ENCODE data around the gene CRY1. TPM values are rescaled to one million over a fixed set of nuclear protein-coding genes. Genes with fewer than 3 reads are reported as not detected.
"Not testable (repeated sequence)": the region's sequence is repeated elsewhere in the genome, so short reads cannot be mapped to it uniquely, and the experiment has no call there.

CRY1 gene
- total RNA-seq, 1 donor from 2014 or later: 10.5 TPM

DNA sequence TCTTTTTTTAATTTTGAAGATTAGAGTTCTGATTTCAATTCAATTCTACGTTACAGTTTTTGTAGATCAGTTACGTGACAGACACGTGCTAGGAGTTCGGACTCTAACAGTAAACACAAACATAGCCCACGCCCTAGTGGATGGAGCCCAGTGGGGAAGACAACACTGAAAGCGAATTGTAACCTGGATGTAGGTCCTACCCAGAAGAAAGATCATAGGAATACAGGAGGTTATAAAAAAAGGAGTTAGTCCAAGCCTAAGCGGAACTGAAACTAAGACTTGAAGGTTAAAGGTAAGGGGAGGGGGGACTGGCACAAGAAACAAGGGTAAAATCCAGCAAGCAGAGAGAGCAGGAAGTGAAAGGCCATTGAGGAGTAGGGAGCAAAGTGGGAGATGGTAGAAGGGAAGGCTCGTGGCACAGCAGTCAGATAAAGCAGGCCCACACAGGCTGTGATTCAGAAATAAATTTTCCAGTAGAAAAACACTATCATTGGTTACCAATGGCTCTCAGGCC, 15.7 kb upstream of the CRY1 start:
- DNase-seq (ENCODE audit: low read depth in 2 of 2): no peak

DNA sequence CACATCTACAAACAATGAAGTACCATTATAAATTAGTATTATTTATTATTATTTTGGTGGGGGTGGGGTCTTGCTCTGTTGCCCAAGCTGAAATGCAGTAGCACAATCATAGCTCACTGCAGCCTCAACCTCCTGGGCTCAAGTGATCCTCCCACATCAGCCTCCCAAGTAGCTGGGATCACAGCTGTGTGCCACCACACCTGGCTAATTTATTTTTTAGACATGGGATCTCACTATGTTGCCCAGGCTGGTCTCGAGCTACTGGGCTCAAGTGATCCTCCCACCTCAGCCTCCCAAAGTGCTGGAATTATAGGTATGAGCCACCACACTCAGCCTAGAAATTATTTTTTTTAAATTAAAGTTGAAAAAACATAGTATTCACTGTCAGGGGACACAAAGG, 15.0 kb upstream of the CRY1 start:
- not testable (repeated sequence) for DNase-seq (ENCODE audit: low read depth in 2 of 2)

DNA sequence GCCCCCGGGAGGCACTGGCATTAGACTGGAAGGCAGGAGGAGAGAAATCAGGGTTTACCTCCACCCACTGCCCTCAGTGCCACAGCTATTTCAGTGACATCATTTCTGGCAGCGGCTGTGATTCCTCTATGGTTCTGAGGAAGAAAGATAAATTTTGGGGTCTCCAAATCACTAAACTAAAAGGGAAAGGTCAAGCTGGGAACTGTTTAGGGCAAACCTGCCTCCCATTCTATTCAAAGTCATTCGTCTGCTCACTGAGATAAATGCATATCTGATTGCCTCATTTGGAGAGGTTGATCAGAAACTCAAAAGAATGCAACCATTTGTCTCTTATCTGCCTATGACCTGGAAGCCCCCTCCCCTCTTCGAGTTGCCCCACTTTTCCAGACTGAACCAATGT, 14.0 kb upstream of the CRY1 start:
- no peak for DNase-seq (ENCODE audit: low read depth in 2 of 2)

DNA sequence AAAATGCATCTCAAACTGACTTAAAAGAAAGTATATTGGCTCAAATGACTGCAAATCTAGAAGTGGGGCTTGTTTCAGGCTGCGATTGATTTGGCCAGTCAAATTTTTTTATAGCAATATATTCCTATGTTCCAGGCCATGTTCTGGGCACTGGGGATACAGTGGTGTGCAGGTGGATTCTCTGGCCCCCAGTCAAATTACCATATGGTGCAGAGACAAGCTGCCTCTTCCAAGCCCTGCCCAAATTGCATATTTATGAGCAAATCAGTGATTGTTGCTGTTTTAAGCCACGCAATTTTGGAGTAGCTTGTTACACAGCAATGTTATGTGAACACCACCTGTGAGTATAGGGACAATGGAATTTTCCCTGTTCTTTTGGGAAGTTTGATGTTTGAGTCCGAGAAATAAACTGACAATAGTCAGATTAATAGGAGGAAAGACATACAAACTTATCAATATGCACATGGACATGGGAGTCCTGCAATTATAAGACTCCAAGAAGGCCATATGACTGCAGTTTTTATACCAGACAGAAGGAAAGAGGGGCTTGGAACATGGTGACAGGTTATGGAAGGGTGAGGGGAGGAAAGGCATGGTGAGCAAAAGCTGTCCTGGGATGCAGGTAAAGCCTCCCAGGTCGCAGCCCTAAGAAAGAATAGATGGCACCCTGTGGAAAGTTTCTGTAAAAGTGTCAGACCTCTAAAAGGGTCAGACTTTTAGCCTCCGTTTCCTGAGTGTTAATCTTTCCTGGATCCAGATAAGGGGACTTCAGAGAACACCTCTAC, 13.1 kb upstream of the CRY1 start:
- DNase-seq (ENCODE audit: low read depth in 2 of 2): no peak

DNA sequence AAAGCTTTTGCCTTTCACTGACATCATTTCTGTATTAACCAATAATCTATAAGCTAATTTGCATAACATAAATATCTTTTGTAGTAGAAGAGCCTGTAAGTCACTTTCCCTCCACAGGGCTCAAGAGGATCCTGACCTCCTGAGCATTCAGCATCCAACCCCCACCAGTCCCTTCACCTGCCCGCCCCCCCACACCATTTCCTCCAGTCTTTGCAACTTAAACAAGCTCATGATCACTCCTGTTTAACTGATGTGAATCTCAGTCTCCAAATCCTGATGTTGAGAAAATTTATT, 12.0 kb upstream of the CRY1 start:
- DNase-seq (ENCODE audit: low read depth in 2 of 2): no peak

DNA sequence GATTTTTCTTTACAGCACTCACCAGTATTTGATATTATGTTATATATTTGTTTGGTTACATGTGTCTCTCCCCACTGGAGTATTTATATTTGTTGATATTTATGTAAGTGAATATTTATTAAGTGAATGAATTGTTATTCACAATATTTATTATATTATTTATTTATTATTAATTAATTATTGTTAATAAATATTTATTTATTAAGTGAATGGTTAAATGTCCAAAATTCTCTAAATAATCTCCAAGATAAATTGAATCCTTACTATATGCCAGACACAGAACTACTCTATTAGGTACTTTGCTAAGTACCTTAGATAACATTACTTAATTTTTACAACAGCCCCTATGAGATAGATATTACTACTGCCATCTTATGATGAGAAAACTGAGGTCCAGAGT, 10.2 kb upstream of the CRY1 start:
- no peak for DNase-seq (ENCODE audit: low read depth in 2 of 2)

DNA sequence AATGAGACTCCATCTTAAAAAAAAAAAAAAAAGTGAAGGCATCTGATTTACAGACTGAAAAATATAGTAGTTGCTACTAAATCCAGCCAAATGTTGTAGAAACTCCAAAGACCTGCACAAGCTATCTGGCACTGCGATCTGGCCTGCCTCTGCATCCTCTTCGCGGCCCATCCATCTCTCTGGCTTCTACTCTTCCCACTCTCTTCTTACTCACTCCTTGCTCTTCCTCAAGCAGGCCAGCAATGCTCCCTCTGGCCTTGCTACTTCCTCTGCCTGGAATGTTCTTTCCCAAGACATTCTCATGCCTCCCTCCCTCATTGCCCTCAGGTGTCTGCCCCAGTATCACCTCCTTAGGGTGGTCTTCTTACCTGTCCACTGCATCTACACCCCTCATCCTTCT, 9.7 kb upstream of the CRY1 start:
- DNase-seq (ENCODE audit: low read depth in 2 of 2): no peak

DNA sequence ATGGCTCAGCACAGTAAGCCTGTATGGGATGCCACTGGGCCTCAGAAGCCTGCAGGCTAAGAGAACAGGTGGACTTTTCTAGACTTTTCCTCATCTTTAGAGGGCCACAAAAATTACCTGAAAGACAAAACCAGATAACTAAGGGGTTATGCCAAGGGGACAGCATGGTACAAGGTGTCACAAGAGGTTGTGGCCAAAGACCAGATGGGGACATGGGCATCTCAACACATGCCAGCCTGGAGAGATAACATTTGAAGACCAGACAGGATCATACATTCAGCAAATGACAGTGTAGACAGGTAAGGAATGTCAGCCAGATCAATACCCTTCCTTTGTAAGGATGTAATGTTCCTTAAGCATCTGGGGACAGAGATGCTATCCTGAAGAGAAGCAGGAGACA, 8.9 kb upstream of the CRY1 start:
- no peak for DNase-seq (ENCODE audit: low read depth in 2 of 2)

DNA sequence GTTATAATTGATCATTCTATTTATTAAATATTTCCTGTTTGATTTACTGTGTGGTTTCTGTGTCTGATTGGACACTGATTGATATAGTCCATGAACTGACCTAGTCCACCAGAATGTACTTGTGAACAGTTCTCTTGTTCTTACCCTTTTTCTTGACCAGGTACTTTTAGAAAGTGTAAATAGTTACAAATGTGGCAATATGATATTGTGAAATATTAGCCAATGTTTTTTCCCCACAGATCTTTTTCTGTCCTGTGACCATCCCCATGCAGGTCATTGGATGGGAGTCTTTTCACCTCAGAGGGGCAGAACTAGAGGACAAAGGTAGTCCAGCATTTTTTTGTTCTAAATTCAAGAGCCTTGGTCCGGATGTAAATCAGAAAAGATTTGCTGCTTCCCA, 8.3 kb upstream of the CRY1 start:
- DNase-seq (ENCODE audit: low read depth in 2 of 2): no peak

DNA sequence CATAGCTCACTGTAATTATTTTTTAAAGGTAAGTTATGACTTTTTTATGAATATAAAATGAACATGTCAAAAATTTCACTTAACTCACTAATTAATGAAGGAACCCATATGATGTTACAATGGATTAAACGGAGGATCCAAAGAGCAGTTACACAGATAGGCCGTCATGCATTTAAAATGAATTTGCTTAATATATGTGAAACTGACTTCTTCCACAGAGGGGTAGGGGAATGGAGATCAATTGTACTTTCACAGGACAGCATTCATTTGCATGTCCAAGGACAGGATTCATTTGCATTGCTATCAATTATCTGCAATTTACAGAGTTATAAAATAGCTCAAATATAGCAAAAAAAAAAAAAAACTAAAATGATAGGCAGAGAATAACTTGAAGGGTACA, 6.6 kb upstream of the CRY1 start:
- no peak for DNase-seq (ENCODE audit: low read depth in 2 of 2)

DNA sequence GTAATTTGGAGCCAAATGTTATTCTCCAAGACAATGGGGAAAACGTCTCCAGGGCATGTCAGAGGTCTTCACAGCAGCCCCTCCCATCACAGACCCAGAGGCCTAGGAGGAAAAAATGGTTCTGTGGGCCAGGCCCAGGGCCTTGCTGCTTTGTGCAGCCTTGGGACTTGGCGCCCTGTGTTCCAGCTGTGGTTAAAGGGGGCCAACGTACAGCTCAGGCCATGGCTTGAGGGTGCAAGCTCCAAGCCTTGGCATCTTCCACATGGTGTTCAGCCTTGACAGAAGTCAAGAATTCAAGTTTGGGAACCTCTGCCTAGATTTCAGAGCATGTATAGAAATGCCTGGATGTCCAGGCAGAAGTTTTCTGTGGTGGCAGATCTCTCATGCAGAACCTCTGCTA, 3.2 kb upstream of the CRY1 start:
- no peak for DNase-seq (ENCODE audit: low read depth in 2 of 2)

DNA sequence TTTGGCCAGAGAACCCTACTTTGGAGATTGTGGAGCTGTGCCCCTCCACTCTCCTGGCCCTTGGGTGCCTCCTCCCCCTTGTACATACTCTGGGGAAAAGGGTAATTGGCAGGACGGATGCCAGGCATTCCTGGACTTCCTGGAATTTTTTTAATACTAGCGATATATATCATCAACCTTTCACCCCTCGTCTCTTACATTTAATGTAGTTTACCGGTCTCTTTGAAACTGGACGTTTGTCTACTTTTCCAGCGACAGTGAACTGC, 767 bp upstream of the CRY1 start:
- peak in 1 of 2 donors; percentile 37 for DNase-seq (ENCODE audit: low read depth in 2 of 2)

DNA sequence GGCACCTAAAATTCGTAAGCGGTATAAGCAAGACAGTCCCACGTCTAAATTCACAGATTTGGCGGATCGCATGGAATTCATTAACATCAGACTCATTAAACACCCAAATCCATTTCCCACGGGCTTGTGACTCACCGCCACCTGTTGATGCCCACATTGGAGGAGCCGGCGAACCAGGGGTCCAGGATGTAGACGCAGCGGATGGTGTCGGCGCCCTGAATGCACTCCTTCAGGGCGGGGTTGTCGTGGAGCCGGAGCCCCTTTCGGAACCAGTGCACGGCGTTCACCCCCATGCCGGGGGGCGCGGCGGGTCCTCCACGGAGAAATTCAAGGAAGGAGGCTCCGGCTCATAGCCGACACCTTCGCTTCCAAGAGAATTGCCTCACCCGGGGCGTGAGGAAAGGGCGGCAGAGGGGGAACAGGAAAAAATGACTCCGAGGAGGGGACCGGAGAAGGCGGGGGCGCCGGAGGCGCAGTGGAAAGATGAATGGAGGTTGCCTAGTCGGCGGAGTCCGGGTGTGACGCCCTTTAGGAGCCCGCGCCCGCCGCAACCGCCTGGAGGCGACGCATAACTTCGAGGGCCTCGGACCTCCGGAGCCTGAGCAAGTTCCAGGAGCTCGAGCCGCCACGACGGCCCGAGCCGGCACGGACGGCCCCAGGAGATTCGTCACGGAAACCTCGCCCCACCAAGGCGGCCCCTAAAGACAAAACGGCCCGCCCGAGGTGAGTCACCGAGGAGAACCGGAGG, 506 bp downstream of the CRY1 start:
- peak; percentile 36 to 85 for DNase-seq (ENCODE audit: low read depth in 2 of 2)

DNA sequence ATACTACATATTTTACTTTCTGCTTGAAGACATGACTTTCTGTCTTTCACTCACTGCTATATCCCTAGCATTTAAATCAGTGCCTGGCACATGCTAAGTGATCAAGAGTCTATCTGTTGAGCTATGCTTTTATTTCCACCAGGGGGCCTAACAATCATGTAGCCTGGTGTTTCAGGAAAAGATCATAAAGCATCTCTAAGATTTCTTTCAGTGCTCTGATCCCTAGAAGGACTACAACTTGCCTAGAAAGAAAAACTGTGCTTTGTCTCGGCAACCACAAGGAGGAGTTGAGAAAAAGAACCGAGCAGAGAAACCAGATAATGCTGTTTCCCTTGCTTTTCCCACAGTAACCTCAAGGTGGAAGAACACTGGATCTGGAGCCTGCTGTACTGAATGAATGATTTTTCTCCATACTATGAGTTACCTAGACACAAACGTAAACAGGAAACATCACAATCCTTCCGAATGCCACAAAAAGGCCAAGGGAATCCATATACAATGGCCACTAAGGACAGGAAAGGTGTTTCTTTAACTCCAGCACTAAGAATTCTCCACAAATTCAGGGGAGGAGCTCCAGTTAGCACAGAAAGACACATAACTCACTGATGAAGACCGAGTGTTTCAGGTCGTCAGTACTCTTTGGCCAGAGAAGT, 1.2 kb downstream of the CRY1 start:
- peak; percentile 56 to 94 for DNase-seq (ENCODE audit: low read depth in 2 of 2)

DNA sequence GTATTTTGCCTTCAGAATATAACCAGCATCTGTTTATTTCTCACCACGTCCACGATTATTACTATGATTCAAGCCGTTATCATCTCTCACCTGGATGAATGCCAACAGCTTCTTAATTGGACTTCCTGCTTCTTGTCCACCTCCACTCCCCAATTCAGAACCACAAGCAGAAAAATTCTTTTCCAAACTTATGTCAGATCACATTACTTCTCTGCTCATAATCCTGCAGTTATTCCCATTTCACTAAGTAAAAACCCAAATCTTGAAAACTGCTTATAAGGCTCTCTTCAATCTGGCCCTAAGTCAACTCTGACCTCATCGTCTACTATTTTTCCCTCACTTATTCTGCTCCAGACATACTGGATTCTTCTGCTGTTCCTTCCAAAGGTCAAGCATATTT, 2.0 kb downstream of the CRY1 start:
- DNase-seq (ENCODE audit: low read depth in 2 of 2): peak in 1 of 2 donors; percentile 54

DNA sequence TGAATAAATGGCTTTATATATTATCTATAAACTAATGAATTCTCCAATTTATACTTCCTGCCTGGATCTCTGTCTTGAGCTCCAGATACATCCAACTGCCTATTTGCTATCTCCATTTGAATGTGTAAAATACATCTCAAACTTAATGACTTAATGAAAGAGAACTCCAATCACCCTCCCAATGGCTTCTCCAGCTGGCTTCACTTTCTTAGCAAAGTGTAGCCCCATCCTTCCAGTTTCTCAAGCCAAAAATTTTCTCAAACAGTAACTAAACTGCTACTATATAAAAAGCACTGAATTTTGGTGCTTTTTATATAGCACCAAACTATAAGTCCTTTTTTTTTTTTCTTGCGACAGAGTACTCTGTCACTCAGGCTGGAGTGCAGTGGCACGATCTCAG, 2.6 kb downstream of the CRY1 start:
- no peak for DNase-seq (ENCODE audit: low read depth in 2 of 2)

DNA sequence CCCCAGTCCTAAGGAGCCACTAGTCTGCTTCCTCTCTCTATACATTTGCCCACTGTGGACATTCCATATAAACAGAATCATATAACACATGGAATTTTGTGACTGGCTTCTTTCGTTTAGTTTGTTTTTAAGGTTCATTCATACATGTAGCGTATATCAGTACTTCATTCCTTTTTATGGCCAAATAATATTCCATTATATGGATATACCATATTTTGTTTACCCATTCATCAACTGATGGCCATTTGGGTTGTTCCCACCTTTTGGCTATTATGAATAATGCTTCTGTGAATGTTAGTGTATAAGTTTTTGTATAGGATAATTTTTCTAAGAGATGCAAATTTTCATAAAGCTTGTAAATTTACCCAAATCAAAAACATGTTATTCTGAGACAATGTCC, 4.4 kb downstream of the CRY1 start:
- DNase-seq (ENCODE audit: low read depth in 2 of 2): no peak

DNA sequence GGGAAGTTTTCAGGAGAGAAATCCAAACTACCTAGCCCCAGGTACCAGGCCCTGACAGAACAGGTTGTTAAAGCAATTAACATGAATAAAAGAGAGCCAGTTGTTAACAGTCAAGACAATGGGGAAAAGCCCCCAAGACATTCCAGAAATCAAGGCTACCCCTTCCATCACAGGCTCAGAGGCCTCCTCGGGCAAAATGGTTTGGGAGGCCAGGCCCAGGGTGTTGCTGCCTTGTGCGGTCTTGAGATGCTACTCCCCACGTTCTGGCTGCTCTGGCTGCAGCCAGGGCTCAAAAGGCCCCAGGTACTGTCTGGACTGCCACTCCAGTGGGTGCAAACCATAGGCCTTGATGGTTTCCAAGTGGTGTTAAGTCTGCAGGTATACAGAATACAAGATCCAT, 7.0 kb downstream of the CRY1 start:
- DNase-seq (ENCODE audit: low read depth in 2 of 2): no peak

DNA sequence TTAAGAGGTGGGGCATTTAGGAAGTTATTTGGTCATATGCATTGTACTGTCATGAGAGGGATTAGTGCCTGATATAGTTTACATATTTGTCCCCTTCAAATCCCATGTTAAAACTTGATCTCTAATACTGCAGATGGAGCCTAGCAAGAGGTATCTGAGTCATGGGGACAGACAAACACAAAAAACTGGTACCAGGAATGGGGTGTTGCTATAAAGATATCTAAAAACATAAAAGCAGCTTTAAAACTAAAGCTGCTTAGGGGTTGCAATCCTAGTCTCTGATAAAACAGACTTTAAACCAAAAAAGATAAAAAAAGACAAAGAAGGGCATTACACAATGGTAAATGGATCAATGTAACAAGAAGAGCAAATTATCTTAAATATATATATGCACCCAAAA, 11.6 kb downstream of the CRY1 start:
- DNase-seq (ENCODE audit: low read depth in 2 of 2): no peak

DNA sequence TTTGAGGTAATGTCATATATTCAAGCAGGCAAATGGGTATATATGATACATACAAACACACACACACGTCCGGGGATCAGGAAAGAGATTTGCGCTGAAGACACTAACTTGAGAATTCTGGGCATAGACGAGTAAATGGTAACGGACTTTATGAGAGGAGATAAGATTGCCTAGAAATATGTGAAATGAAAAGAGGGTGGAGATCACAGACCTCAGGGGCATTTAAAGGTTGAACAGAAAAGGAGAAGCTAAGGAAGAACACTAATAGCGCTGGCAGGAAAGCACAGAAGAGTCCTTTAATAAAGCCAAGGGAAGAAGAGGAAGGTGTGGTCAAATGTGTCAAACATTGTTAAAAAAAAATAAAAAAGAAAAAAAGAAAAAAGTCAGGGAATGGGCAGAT, 13.1 kb downstream of the CRY1 start:
- DNase-seq (ENCODE audit: low read depth in 2 of 2): no peak

DNA sequence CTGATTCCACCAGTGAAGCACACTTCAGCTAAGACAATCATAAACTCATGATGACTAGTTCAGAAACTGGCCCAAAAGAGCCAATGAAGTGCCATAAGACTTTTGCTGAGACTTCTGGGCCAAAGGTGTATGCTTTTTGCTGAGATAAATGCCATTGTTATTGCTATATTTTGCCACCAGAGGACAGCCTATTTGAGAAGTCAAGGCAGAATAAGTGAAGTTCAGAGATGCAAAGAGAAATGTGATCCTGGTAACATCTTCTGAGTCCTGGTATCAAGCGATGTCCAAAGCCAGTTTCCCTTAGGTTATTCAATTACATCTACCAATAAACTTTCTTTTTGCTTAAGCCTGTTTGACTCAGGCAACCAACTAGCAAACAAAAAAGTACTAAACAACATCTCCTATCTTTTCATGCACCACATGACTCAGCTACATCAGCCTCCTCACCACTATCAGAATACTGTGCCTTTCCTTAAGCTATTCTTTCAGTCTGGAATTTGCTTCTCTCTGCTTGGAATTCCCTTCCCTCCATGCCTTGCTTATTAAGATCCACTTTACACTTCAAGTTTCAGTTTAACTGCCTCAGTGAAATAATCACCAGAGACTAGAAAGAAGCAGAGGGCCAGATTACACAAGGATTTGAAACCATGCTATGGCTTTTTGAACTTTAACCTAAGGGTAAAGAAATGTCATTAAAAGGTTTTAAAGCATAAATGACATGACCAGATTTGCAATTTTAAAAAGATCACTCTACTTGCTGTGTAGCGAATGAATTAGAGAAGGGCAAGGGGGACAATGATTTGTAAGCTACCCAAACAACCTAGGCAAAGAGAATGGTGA, 14.0 kb downstream of the CRY1 start:
- DNase-seq (ENCODE audit: low read depth in 2 of 2): peak; percentile 3 to 37

DNA sequence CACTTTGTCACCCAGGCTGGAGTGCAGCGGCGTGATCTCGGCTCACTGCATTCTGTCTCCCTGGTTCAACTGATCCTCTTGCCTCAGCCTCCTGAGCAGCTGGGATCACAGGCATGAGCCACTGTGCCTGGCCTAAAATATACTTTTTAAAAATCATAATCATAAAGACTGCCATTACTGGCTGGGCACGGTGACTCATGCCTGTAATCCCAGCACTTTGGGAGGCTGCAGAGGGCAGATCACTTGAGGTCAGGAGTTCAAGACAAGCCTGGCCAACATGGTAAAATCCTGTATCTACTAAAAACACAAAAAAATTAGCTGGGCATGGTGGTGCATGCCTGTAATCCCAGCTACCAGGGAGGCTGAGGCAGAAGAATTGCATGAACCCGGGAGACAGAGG, 20.1 kb downstream of the CRY1 start:
- not testable (repeated sequence) for DNase-seq (ENCODE audit: low read depth in 2 of 2)

Data from dermis microvascular lymphatic vessel endothelial cell (primary cell).